Stimulated activated effector memory CD8-positive, alpha-beta T cell treated with anti-CD3 and anti-CD28 coated beads, Interleukin-12 subunit alpha, Interleukin-12 subunit beta, amount 100 ng/mL, for 72 hours (primary cell): Measurements from ENCODE around the gene KCNC4.

Experiments used
- ATAC-seq: fragments of 150-1000 bp; cut with Tn5 transposase; 2 replicates; pipeline ENCODE4 v1.10.0; 2021
- DNase-seq, 2 donors: peaks; one replicate each; pipeline ENCODE4 v3.0.0; 2021 to 2022; ENCODE audit warnings: low spot score in 2 of 2
- H3K27ac Mint-ChIP-seq: one replicate; pipeline ENCODE4 v1.8.0; 2022; ENCODE audit warnings: mild to moderate bottlenecking, mixed read lengths
- H3K36me3 Mint-ChIP-seq: one replicate; pipeline ENCODE4 v1.8.0; 2022; ENCODE audit warnings: mild to moderate bottlenecking, mixed read lengths
- H3K4me1 Mint-ChIP-seq: one replicate; pipeline ENCODE4 v1.8.0; 2022; ENCODE audit warnings: mixed read lengths
- H3K4me3 Mint-ChIP-seq: one replicate; pipeline ENCODE4 v1.8.0; 2022; ENCODE audit warnings: mild to moderate bottlenecking, mixed read lengths
- H3K9me3 Mint-ChIP-seq: one replicate; pipeline ENCODE4 v1.8.0; 2022; ENCODE audit warnings: mixed read lengths

The KCNC4 gene

DNA sequence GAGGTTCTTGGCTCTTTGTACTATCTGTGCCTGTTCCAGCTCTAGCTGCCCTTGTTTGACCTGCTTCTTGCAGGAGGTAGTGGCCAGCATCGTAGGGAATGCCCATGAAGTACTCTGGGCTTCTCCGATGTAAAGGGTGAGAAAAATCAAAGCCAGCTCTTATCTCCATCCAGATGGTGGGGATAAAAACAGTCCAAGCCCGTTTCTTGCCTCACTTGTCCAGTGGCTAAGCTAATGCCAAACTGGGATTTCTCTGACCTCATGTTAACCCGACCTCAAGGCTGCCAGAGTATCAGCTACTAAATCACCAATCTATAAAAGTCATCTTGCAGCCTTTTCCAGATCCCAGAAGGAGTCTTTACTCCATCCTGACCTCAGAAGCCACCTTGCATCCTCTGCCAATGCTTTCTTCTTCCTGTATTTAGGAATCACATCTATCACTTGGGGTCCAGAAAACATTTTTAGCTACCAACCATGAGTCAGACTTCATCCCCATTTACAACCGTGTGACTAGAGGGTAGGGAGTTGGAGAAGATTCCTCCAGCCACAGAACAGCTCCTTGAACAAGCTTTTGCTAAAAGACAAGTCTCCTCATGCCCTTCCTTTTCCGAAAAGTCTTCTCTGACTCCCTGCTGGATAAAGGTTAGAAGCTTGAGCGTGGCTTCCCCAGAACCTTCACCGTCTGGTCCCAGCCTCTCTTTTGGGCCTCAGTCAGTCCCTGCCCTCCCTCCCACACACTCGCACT lies 35.9 kb downstream of the KCNC4 start:
- Mint-ChIP-seq H3K36me3 (peaks cover 8% of the 10 kb centered on the region), H3K27ac (no peak overlapping the region), H3K4me3 (no peak overlapping the region), H3K9me3 (no peaks in the 10 kb centered on the region), H3K4me1 (peaks cover 9% of the 10 kb centered on the region)
- DNase-seq (no peak), ATAC-seq (no peak)

DNA sequence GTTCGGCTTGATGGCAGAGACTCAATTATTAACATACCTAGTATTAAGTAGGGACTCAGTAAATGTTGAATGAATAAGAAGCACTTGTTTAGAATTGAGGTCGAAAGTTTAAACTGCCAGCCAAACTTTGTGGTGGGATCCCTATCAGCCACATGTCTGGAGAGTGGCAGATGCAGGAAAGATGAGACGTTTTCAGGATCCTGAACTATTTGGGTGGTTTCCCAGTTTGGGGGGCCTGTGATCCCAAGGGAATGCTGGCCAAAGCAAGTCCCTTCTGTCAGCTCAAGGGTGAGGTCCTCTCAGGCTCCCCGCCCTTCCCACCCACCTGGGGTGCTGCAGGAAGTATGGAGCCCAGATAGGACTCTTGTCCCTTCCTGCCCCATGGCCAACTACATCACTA lies 38.6 kb downstream of the KCNC4 start:
- H3K9me3 Mint-ChIP-seq = no peaks in the 10 kb centered on the region
- no peak overlapping the region for H3K4me3 Mint-ChIP-seq
- ATAC-seq (no peak), DNase-seq (no peak)
- peaks cover 8% of the 10 kb centered on the region for H3K36me3 Mint-ChIP-seq
- no peak overlapping the region for H3K27ac Mint-ChIP-seq
- H3K4me1 Mint-ChIP-seq = peaks cover 2% of the 10 kb centered on the region

DNA sequence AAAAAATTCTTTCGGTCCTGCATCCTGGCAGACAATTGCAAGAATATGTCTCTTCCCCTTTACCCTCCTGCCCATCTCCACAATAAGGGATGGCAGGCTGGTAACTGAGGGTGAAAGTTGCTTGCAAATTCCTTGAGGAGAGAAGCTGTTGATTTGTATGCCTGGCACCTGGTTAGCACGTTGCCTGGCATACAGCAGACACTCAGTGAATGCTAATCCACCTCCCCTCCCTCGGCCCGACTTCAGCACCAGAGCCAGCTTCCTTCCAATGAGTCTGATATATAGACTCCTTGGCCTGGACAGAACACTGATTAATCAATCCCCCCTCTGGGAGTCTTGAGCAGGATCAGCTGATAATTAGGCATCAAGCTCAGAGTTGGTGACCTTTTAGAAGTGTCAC lies 39.1 kb downstream of the KCNC4 start:
- no peaks in the 10 kb centered on the region for H3K4me1 Mint-ChIP-seq
- no peak overlapping the region for H3K27ac Mint-ChIP-seq
- H3K36me3 Mint-ChIP-seq = peaks cover 8% of the 10 kb centered on the region
- H3K4me3 Mint-ChIP-seq = no peak overlapping the region
- H3K9me3 Mint-ChIP-seq = no peaks in the 10 kb centered on the region
- DNase-seq = no peak
- no peak for ATAC-seq

DNA sequence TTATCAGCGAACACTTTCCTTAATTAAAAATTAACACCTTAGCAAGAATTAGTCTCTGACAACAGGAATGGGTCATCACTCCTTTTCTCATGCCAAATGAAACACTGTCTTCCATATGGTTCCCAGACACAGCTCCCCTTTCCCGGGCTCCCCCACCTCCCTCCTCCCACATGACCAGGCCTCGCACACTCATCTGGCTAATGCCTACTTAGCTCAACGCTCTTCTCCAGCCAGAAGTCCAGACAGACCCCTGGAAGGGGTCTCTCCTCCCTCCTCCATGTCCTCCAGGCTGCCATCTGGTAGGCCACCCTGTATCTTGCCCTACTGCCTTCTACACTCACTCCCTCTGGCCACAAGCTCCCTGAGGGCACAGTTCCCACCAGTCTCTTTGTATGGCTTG lies 39.9 kb downstream of the KCNC4 start:
- Mint-ChIP-seq H3K36me3 (peaks cover 8% of the 10 kb centered on the region), H3K4me3 (no peak overlapping the region), H3K27ac (no peak overlapping the region), H3K4me1 (no peaks in the 10 kb centered on the region), H3K9me3 (no peaks in the 10 kb centered on the region)
- no peak for ATAC-seq
- DNase-seq = no peak

DNA sequence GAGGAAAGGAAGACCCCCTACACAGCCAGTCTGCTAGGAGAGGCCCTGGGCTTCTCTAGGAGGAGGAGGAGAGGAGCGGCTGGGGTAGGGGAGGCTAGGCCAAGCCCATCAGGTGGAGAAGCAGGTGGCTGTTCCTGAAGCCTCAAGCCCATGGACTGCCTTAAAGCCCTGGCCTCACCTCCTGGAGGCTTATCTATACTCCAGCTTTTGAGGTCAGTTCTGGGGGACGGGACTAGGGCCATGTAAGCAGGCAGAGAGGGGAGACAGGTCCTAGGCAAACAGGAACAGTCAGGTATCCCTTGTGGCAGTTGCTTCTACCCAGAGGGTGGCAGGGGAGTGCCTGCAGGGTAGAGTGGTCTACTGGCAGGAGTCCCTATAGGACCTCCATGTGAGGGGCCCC lies 40.6 kb downstream of the KCNC4 start:
- Mint-ChIP-seq H3K9me3 (no peaks in the 10 kb centered on the region), H3K4me3 (no peak overlapping the region), H3K36me3 (peaks cover 8% of the 10 kb centered on the region), H3K4me1 (no peaks in the 10 kb centered on the region), H3K27ac (no peak overlapping the region)
- ATAC-seq (no peak), DNase-seq (no peak)

DNA sequence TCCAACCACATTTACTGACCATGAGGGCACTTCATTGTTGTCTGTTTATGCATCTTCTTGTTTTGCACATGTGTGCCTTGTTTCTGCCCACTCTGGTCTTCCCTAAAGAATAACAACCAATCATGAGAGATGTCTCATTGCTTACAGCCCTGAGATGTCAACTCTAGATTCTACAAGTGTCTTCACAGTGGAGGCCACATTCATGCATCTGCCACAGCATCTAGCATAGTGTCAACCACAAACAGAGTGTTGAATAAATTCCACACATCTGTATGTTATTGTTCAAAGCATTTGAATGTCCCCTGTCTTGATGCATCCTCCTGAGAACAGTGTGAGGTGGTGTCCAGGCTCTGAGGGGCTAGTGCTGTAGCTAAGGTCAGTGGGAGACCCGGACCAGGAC lies 43.1 kb downstream of the KCNC4 start:
- Mint-ChIP-seq H3K9me3 (no peaks in the 10 kb centered on the region), H3K27ac (peak overlapping the region; percentile 1), H3K36me3 (peaks cover 8% of the 10 kb centered on the region), H3K4me3 (no peak overlapping the region), H3K4me1 (no peaks in the 10 kb centered on the region)
- DNase-seq (no peak), ATAC-seq (no peak)

DNA sequence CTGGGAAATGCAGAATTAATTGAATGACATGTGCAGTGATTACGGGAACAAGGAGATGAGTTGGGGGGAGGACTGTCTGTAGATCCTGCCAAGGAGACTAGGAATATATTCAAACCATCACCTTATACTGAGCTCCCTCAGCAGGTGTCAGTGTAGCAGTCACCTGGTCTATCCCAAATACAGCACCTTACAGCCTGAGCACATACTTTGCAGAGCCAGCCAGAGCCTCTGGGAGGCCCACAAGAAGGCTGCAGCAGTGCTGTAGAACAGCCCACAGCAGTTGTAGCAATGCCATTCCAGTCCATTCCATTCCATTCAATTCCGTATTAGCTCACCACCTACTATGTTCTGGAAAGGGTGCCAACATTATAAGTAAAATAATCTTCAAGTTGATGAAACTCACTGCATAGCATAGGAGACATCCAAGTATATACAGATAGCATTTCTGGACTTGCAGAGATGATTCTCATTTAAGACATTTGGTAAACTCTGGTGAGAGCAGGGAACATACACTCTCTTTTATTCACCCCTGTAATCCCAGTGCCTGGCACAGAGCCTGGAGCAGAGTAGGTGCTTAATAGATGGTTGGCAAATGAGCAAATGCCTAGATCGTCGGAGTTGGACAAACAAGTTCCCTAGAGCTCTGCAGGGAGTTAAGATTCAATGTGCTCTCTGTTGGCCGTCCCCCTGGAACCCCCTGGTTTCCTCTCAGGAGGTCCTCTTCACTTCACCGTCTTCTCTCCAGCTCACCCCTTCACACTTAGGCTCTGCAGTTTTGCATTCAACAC lies 44.7 kb downstream of the KCNC4 start:
- H3K36me3 Mint-ChIP-seq = peaks cover 8% of the 10 kb centered on the region
- no peak for ATAC-seq
- H3K27ac Mint-ChIP-seq = no peak overlapping the region
- H3K4me3 Mint-ChIP-seq = no peak overlapping the region
- no peak for DNase-seq
- H3K4me1 Mint-ChIP-seq = no peaks in the 10 kb centered on the region
- H3K9me3 Mint-ChIP-seq = no peaks in the 10 kb centered on the region

DNA sequence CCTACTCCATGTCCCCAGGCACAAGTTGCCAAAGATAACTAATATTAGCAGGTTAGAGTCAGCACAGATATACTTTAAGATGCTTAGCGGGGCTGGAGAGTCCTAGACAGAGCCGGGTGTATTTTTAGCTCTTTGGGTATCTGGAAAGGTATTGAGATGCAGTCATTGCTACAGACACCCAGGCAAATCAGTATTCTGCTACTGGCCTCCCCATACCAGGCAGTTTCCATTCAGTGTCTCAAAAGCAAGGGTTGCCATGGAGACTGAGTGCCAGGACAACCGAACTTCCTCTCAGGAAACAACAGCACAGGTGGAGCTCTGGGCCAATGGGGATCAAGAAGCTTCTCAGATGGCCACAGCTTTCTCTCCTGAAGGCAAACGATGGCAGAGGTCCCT lies 45.3 kb downstream of the KCNC4 start:
- H3K9me3 Mint-ChIP-seq = no peaks in the 10 kb centered on the region
- DNase-seq (no peak), ATAC-seq (no peak)

DNA sequence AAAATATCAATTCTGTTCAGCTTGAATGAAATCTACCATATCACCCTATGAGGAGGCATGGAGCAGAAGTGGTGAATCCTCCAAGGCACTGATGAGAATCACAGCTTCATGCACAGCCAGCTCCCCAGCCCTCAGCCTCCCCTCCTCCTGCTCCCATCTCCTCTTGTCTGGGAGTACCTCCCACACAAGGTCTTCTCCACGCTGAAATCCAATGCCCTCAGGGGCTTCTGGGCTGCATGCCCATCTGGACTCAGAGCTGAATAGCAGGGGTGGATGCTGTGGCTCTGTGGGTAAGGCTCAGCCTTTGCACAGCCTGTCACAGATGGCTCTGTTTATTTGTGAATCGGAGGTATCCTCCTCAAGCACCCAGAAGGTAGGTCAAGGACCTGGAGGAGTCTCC lies 48.6 kb downstream of the KCNC4 start:
- Mint-ChIP-seq H3K27ac (no peak overlapping the region), H3K36me3 (no peaks in the 10 kb centered on the region), H3K9me3 (no peaks in the 10 kb centered on the region), H3K4me1 (no peaks in the 10 kb centered on the region), H3K4me3 (no peak overlapping the region)
- ATAC-seq (no peak), DNase-seq (no peak)

More for the DNA sequence above, 45.3 kb downstream of the KCNC4 start:
- H3K27ac Mint-ChIP-seq = no peak overlapping the region
- H3K4me1 Mint-ChIP-seq = no peaks in the 10 kb centered on the region
- no peak overlapping the region for H3K4me3 Mint-ChIP-seq
- H3K36me3 Mint-ChIP-seq = peaks cover 4% of the 10 kb centered on the region

DNA sequence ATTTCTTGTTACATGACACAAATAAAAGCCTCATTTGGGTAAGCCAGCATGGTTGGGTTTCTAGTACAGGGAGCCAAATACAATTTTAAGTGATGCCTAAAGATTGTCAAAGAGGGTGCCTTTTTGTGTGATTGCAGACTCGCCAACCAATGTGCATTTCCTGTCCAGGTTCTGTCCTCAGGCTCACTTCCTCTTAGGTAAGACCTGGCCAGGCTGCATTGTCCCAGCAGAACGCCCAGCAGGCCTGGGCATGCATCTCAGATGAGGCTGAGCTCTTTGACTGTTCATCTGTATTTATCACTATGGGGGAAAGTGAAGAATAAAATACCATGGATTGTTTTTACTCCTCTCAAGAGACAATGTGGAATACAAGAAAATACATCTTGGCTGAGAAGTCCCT lies 49.7 kb downstream of the KCNC4 start:
- ATAC-seq = no peak
- no peaks in the 10 kb centered on the region for H3K36me3 Mint-ChIP-seq
- H3K27ac Mint-ChIP-seq = no peak overlapping the region
- H3K4me1 Mint-ChIP-seq = no peaks in the 10 kb centered on the region
- no peaks in the 10 kb centered on the region for H3K9me3 Mint-ChIP-seq
- DNase-seq = no peak
- no peak overlapping the region for H3K4me3 Mint-ChIP-seq
